Esophagus mucosa (tissue), 1 donor: Measurements from ENCODE around the gene HTRA3. TPM values are rescaled to one million over a fixed set of nuclear protein-coding genes. Genes with fewer than 3 reads are reported as not detected.
"Not testable (repeated sequence)": the region's sequence is repeated elsewhere in the genome, so short reads cannot be mapped to it uniquely, and the experiment has no call there.

ENCODE experiments used
- ATAC-seq: fragments of 200-7000 bp; cut with Tn5 transposase; one replicate; pipeline ENCODE4 v1.9.1; 2020
- total RNA-seq: library from RNA; stranded (reverse); gene quantifications from one replicate; pipeline ENCODE4 v1.2.4, GENCODE V29; 2023
- donor health status: DM: yes; HTN: yes; CAD: no.

Gene HTRA3
- total RNA-seq, 1 donor from 2014 or later: 1.0 TPM

DNA sequence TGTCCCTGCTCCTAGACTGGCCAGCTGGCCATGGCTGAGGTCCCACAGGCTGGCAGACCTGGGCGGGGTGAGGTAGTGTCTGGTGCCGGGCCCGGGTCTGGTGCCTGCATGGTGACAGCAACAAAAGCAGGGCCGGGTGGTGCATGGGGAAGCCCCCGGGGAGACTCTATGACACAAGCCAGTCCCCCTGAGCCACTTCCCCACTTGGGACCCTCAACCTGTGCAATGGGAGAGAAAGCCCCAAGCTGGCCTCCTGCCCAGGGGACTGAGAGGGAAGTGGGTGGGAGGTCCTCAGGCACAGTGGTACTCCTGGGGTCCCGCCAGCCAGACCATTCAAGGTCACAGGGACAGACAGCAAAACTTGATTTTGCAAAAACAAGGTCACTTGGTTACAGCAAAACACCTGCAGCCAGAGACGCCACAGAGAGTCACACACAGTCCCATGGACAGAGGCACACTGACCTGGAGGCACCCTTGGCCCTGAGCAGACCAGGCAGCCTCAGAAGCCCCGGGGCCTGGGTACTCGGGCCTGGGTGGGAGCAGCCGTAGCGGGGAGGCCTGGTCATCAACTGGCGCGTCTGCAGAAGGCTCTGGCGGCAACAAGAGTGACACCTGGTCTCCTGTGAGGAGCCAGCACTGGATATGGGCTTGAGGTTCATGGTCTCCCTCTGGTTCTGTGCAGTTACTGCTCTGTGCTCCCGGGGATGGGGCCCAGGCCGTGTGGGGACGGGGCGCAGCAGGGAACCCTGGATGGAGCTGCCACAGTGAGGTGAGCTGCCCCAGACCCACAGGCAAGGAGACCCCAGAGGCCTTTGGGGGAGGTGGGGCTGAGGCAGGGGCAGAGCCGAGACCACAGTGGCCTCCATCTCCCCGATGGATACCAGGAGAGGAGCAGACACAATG, 60.6 kb downstream of the HTRA3 start:
- ATAC-seq: no peak

- no peak for ATAC-seq
These were observed 61.4 kb downstream of the HTRA3 start for GRCh38 chr4:8330821-8331574.

GRCh38 chr4:8331575-8331955, 62.0 kb downstream of the HTRA3 start:
- ATAC-seq: no peak

GRCh38 chr4:8332038-8332857, 62.7 kb downstream of the HTRA3 start:
- ATAC-seq: no peak

DNA sequence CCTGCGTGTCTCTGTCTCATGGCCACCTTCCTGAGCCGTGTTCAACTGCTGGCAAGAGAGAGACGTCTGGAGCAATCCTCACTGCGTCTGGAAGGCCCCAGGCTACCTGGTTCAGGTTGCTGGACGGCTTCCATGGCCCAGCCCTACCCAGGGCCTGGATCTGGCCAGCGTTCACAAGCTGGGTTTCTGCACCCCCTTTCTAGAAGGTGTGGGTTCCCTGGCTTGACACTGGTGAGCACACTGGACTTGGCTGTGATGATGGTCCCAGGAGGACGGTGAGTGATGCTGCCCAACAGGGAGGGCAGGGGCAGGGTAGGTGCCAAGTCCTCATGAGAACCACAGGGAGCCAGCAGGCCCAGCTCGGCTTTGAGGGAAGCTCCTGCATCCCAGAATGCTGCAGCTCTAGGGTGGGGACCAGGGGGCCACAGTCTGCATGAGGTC, 63.4 kb downstream of the HTRA3 start:
- peak; percentile 58 for ATAC-seq

- ATAC-seq: no peak
These were observed 64.3 kb downstream of the HTRA3 start for GRCh38 chr4:8333726-8334460.

GRCh38 chr4:8334786-8335460, 65.4 kb downstream of the HTRA3 start:
- ATAC-seq: no peak

DNA sequence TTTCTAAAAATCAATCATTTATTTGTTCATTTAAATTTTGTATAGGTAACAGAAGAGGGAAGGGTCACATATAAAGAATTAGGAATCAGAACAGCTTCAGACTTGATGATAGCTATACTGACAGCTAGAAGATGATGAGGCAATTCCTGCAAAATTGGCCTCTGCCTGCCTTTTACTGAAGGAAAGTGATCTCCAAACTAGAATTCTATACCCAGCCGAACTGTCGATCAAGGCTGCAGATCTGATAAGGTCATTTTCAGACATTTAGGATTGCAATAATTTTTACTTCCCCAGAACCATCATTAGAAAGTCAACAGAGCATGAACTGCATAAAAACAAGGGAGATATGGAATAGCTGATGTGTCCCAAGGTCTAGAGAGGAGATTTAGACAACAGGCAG, 66.3 kb downstream of the HTRA3 start:
- no peak for ATAC-seq

- ATAC-seq: peak; percentile 90
These were observed 67.0 kb downstream of the HTRA3 start for GRCh38 chr4:8336412-8337075.

GRCh38 chr4:8338351-8338961, 68.9 kb downstream of the HTRA3 start:
- ATAC-seq: no peak

DNA sequence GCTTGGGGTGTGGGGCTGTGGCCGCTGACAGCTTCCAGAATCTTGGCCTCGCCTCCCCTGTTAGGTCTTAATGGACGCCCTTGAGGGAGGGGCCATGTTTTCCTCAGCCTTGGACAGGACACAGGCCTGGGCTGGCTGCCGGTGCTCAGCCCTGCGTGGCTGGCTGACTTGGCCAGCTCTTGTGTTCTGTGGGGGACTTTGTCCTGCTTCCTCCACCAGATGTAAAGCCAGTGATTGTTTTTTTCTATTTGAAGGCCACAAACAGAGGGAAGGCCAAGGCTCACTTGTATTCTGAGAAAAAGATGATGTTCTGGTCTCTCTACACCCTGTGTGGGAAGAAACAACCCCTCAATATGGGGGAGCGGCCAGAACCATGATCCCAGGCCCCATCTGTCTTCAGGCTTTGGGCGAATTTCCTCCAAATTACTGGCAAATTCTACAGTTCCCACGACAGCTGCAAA, 71.3 kb downstream of the HTRA3 start:
- no peak for ATAC-seq

GRCh38 chr4:8341281-8341680, 71.7 kb downstream of the HTRA3 start:
- not testable (repeated sequence) for ATAC-seq

DNA sequence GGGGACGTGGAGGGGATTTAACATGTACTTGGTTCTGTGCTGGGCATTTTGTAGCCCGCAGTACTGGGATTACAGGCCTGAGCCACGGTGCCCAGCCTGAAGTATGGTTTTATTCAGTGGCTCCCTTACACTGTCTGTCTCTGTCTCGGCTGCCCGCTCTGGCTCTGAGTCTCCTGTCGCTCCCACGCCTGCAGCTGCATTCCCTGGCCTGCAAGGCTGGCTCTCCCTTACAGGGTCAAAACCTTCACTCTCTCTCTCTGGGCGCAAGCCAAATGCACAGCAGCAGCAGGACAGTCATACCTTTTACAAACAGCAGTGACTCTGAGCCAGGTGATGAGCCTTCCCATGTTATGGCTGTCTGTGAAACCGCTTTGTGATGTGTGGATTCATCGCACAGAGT, 72.1 kb downstream of the HTRA3 start:
- no peak for ATAC-seq

DNA sequence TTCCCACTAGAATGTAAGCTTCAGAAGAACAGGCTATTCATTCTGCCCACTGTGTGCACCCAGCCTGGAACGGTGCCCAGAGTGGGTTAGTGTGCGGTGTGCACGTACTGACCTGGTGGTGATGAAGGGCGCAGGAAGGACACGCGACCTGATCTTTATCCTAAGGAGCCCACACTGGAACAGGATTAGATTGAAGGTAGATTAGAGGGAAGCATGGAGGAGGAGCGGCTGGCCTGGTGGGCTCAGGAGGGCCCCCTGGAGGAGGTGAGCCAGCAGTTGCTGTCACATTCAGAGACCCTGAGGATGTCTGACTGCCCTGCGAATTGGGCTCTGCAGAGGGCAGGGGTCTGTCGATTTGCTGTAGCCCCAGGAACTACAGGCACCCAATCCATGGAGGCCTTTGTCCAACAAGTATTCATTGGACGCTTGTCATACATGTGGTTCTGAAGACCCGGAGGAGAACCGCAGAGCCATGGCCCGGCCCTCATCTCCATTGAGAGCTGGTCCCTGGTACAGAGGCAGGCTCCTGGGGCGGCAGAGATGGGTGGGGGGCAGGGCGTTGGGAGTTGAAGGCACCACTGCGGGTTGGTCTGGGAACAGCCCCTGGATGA, 73.2 kb downstream of the HTRA3 start:
- no peak for ATAC-seq

GRCh38 chr4:8343262-8343966, 73.9 kb downstream of the HTRA3 start:
- peak; percentile 24 for ATAC-seq

GRCh38 chr4:8343967-8344331, 74.4 kb downstream of the HTRA3 start:
- ATAC-seq: no peak

DNA sequence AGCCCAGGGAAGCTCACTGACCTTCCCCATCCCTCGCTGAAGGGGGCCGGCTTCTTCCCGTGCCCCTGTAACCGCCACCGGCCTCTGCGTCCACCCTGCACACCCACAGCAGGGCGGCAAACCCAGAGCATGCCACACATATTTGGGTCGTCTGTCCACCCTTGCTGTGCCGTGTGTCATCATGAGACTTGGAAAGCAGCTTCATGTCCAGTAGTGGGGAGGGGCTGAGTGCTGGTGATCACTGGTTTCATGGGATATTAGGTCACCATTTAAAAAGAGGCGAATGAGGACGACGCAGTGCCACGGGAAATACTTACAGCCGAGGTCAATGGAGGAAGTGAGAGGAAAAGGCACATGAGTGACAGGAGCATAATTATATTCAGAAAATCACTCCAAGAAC, 74.8 kb downstream of the HTRA3 start:
- no peak for ATAC-seq

DNA sequence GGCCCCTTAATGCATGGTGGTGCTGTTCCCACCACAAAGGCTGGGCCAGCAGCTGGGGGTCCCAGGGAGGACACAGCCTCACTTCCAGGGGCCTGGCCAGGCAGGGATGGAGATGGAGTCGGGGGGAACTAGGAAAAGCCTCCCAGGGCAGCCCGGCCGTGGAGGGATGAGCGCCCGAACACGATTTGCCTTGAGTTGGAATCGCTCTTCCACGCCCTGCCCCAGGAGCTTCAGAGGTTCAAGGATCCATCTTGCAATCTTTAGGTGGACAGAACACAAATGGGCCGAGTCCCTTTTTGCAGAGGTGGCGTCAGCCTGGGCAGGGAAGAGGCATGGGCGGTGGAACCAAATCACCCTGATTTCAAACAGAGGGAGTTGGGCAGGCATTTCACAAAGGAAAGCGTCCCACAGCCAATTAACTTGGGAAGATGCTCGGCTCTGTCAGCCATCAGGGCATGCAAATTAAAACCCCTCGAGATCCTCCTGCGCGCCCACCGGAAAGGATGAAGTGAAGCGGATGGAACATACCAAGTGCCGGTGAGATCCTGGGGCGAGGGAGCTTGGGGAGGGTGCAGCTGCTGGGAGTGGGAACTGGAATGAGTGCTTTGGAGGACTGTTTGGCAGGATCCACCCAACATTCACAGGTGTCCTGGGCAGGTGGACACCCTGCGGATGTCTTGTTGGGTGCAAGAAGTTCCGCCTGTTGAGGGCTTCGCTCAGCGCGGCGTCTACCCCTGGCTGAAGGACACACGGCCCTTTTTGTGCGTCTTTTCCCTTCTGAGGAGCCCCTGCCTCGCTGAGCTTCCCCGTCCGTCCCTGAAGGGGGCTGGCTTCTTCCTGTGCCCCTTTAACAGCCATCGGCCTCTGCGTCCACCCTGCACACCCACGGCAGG, 75.7 kb downstream of the HTRA3 start:
- no peak for ATAC-seq
